ENCODE measurements around the gene MEIS1.
A peak's percentile ranks its signal among the peaks of the same experiment; 100 is the strongest.
"Not testable (repeated sequence)": the region's sequence is repeated elsewhere in the genome, so short reads cannot be mapped to it uniquely, and the experiment has no call there.

MEIS1 gene

GRCh38 chr2:66470199-66470598 is 35.3 kb downstream of the MEIS1 start:
- no peak for DNase-seq

GRCh38 chr2:66472225-66472843 is 37.4 kb downstream of the MEIS1 start:
- DNase-seq, result no peak

- DNase-seq, result no peak
Measured at GRCh38 chr2:66477135-66477842, 42.4 kb downstream of the MEIS1 start.

DNA sequence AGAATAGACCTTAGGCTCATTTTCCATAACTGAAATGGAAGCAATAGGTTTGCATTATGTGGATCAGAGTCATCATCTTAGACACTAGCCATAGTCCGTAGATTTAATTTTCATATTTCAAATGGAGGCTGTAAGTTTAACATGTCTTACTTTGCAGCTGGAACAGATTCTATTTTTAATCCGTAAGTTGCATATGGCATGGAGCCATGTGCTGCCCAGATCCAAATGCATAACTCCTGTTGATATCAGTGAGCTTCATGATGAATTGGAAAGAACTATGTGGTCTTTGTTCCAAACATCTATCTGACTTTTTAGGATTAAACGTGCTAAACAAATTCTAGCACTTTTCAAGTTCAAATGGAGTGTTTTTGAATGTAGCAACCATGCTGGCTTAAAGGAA is 43.4 kb downstream of the MEIS1 start:
- DNase-seq, result no peak

GRCh38 chr2:66478731-66479316 is 43.9 kb downstream of the MEIS1 start:
- peak; percentile 31 for DNase-seq

DNA sequence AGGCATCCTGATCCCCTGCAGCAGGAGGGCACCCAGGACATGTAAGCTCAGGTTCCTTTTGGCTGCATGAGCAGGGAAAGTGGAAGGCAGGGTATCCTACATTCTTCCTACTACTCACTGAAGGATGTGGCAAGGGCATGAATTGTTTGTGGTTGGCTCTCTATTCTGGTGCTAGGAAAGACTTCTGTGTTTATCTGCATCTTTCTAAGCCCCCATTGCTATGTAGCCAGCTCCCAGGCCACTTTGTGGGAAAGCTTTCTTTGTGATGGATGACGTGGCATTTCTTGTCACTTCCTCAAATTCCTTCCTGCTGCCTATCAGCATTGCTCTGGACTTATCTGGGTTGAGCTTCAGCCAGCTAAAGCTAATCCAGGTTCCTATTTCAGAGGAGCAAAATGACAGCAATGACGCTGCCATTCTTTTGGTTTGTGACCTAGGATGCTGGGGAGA is 46.2 kb downstream of the MEIS1 start:
- no peak for DNase-seq

DNA sequence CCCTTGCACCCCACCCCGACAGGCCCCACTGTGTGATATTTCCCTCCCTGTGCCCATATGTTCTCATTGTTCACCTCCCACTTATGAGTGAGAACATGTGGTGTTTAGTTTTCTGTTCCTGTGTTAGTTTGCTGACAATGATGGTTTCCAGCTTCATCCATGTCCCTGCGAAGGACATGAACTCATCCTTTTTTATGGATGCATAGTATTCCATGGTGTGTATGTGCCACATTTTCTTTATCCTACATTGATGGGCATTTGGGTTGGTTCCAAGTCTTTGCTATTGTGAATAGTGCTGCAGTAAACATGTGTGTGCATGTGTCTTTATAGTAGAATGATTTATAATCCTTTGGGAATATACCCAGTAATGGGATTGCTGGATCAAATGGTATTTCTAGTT is 50.3 kb downstream of the MEIS1 start:
- DNase-seq, result not testable (repeated sequence)

GRCh38 chr2:66488946-66489345 is 54.0 kb downstream of the MEIS1 start:
- no peak for DNase-seq

DNA sequence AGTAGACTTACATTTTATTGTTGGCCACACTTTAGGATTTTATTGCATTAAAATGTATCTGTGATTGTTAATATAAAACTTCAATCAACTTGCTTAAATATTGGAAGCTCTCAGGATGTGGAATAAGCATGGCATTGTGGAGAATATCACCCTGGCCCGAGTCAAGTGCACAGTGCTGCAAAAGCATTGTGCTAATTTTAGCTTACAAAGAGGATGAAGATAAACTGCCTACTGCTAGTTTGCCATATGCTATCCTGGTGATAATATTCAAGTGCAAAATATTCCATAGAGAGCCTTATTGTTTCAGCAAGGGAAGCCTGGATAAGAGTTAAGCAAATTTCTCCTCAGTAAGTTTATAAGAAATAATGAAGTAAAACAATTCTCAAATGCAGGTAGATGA is 54.5 kb downstream of the MEIS1 start:
- peak; percentile 51 for DNase-seq

- DNase-seq, result no peak
Measured at GRCh38 chr2:66490588-66491001, 55.7 kb downstream of the MEIS1 start.

- DNase-seq, result no peak
Measured at GRCh38 chr2:66494708-66495107, 59.8 kb downstream of the MEIS1 start.

DNA sequence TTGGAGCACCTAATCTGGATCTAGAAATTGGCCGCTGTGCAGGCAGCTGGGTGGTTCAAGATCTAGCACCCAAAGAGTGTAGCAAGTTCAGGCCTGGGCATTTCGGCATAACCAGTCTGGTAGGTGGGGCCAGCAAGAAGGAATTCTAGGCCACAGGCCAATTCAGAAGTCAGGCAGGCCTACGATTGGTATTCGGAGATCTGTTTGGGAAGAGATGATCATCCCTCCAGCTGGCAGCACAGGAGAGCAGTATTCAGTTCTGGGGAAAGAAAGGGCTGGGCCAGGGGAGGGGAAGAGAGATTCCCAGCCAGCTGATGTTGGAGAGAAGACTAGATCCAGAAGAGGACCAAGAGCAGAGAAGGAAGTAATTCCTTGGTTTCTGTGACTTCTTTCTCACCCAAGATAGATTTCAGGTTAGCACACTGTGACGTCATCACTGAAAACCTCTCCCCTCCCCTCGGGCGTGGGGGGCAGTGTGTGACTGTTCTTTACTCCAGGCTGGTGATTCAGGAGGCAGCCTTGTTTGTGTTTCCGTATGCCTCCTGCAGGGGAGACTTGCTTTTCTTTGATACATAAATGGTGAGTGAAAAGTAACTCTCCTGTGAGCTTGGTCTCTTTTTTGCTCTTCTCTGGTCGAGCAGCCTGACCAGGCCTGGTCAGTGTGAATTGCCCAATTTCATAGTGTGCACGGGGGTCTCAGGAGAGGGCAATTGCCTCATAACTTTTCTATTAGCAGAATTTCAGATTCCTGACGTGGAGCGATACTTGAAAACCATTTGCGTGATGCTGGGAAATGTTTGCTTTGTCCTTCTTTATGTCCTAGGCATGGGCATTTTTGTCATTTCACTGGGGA is 61.1 kb downstream of the MEIS1 start:
- DNase-seq, result no peak

GRCh38 chr2:66496670-66497420 is 61.9 kb downstream of the MEIS1 start:
- no peak for DNase-seq

- no peak for DNase-seq
Measured at GRCh38 chr2:66497431-66498288, 62.7 kb downstream of the MEIS1 start.

GRCh38 chr2:66498289-66498975 is 63.5 kb downstream of the MEIS1 start:
- no peak for DNase-seq

DNA sequence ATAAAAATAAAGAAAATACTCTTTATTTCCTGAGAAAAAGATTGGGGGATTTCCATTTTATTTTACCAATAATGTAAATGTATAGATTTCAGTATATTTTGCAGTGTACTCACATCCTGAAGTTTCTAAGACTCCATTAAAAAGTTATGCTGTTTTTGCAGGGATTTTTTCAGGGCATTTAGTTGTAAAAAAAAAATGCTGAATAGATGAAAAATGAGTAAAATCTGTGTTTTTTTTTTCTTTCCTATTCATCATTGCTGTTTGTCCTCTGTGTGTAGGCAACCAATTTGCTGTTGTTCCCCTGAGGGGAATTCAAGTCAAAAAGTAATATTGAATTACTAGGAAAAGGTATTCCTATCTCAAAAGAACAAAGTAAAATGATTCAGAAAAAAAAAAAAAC is 66.3 kb downstream of the MEIS1 start:
- no peak for DNase-seq

DNA sequence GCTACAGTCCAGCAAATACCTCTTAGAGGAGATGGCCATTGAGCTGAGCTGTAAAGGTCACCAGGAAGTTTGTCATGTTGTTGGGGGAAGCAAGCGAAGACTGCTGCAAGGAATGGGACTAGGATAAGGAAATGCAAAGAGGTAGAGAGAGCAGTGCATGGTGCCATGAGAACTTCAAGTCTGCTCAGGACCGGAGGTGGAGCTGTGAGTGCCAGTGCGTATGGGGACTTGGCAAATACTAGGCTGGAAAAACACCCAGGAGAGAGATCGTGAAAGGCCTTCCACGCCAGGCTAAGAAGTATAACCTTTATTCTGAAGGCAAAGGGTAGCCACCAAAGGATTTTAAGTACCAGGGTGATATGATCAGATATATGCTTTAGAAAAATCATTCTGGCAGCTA is 71.3 kb downstream of the MEIS1 start:
- DNase-seq, result no peak

- DNase-seq, result peak; percentile 71
Measured at GRCh38 chr2:66507673-66508201, 72.8 kb downstream of the MEIS1 start.

- no peak for DNase-seq
Measured at GRCh38 chr2:66508484-66509071, 73.7 kb downstream of the MEIS1 start.

DNA sequence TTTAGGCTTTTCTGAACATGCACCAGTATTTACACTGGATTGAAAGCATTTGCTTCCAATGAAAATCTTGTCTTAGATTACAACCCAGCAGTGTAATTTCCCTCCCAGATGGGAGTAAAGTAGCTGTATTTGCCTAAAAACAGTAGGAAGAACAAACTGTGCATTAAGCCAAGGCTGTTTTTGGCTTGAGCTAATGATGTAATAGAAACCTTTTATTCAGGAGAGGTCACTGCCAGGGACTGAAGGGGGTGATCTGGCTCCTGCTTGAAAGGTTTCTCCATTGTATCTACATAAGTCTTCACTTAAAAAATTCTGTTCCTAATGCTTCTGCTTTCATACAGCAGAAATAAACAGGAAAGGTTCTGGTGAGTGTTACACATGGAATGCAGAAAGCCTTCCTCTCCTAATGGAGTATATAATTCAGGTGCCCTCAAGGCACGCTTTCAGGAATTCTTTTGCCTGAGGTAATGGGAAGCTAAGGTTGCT is 74.4 kb downstream of the MEIS1 start:
- DNase-seq, result peak; percentile 16

Data from DMS79 treated with DMSO at 0.1 percent for 48 hours (cell line).